ENCODE data around the gene PGLYRP2. TPM values are rescaled to one million over a fixed set of nuclear protein-coding genes. Genes with fewer than 3 reads are reported as not detected.

Gene PGLYRP2
- total RNA-seq, 1 donor from 2014 or later = not detected

DNA sequence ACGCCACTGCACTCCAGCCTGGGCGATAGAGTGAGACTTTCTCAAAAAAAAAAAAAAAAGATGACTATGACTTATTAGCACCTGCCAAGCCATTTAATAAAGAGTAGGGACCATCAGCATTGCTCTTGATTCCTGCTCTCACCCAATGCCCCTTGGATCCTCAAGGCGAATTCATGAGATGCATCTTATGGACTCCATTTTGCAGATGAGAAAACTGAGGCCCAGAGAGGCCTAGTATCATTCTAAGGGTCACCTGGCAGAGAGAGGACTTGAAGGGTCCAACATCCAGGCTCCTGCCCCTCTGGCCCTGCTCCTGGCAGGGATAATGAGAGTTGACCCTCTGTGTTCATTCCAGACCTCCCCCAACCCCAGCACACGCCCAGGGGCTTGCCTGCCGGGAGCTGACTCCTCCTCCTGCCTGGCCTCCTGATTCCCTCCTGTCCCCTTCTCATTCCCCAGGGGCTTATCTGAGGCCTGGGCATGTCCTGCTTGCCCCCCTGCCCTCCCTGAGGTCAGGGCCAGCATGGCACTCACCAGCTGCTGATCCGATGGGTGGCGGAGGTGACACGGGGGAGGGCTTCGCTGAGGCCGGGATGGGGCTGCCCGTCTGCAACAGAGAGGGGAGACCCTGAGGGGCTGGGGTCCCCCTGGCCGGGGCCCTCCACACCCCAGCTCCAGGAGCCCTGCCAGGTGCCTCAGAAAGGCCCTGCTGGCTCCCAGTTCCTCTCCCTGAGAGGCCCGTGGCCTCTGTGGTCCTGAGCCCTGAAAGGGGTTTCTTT, 37.0 kb downstream of the PGLYRP2 start:
- no peaks in the 10 kb centered on the region for H3K27me3 Mint-ChIP-seq
- H3K9me3 Mint-ChIP-seq = no peaks in the 10 kb centered on the region
- no peak overlapping the region for H3K27ac Mint-ChIP-seq
- no peaks in the 10 kb centered on the region for H3K36me3 Mint-ChIP-seq
- H3K4me3 Mint-ChIP-seq = no peak overlapping the region
- TF ChIP-seq, protein P1, sequence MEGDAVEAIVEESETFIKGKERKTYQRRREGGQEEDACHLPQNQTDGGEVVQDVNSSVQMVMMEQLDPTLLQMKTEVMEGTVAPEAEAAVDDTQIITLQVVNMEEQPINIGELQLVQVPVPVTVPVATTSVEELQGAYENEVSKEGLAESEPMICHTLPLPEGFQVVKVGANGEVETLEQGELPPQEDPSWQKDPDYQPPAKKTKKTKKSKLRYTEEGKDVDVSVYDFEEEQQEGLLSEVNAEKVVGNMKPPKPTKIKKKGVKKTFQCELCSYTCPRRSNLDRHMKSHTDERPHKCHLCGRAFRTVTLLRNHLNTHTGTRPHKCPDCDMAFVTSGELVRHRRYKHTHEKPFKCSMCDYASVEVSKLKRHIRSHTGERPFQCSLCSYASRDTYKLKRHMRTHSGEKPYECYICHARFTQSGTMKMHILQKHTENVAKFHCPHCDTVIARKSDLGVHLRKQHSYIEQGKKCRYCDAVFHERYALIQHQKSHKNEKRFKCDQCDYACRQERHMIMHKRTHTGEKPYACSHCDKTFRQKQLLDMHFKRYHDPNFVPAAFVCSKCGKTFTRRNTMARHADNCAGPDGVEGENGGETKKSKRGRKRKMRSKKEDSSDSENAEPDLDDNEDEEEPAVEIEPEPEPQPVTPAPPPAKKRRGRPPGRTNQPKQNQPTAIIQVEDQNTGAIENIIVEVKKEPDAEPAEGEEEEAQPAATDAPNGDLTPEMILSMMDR (conservative IDR thresholded peaks at IDR 0.05) = no peak
- H3K4me1 Mint-ChIP-seq (ENCODE audit: unreplicated experiment) = no peaks in the 10 kb centered on the region
- no peak for DNase-seq (ENCODE audit: extremely low spot score, unreplicated experiment)

DNA sequence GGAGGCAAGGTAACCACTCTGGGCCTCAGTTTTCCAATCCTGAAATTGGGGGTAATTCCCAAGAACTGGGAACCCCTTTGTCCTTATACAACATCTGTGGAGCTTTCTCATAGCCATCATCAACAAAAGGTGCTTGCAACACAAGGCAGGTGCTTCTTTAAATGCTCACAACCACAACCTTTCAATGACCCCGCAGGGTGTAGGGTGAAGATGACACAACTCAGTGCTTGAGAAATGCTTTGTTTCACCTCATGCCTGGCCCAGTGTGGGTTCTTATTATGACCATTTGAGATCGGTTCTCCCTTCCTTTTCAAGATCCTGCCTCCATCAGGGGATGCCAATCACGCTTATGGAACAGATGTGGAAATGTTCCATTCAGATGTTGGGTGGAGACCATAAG, 38.0 kb downstream of the PGLYRP2 start:
- no peak for DNase-seq (ENCODE audit: extremely low spot score, unreplicated experiment)
- Mint-ChIP-seq H3K27ac (no peak overlapping the region), H3K36me3 (no peaks in the 10 kb centered on the region), H3K27me3 (no peaks in the 10 kb centered on the region), H3K9me3 (no peaks in the 10 kb centered on the region), H3K4me3 (no peak overlapping the region), H3K4me1 (ENCODE audit: unreplicated experiment) (no peaks in the 10 kb centered on the region)
- TF ChIP-seq, protein P1 (conservative IDR thresholded peaks at IDR 0.05) = no peak

DNA sequence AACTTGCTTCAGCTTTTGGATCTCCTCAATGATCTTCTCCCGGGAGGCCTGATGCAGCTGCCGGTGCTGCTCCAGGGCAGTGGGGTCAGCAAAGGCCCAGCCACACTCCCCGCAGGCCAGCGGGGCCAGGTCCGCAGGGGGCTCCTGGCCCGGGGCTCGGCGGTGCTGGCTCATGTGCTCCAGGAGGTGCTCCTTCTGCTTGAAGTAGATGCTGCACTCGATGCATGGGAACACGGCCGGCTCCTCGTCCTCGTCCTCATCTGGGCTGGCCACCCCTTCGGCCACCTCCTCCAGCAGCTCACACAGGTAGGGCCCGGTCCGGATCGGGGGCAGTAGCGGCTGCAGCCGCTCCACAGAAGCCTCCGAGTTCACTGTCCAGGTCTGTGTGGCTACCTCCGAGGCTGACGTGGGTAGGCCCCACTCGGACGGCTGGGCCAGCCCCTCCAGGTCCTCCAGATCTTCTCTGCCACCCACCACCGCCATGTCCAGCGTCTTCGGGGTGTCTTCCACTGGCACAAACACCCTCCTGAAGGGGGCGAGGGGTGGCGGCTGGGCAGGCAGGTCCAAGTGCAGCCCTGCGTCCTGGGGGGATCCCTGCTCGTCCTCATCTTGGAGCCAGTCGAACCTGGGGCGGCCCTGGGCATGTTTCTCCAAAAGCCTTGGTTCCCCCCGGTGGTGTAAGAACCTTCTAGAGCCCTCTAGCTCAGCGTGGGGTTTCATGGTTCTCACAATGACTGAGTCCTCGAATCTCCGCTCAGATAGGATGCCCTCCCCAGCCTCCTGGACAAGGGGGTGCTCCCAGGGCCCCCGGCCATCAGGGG, 39.3 kb downstream of the PGLYRP2 start:
- Mint-ChIP-seq H3K9me3 (no peaks in the 10 kb centered on the region), H3K4me3 (no peak overlapping the region), H3K4me1 (ENCODE audit: unreplicated experiment) (no peaks in the 10 kb centered on the region), H3K27me3 (no peaks in the 10 kb centered on the region), H3K27ac (no peak overlapping the region), H3K36me3 (no peaks in the 10 kb centered on the region)
- TF ChIP-seq, protein P1 (conservative IDR thresholded peaks at IDR 0.05) = no peak
- no peak for DNase-seq (ENCODE audit: extremely low spot score, unreplicated experiment)

DNA sequence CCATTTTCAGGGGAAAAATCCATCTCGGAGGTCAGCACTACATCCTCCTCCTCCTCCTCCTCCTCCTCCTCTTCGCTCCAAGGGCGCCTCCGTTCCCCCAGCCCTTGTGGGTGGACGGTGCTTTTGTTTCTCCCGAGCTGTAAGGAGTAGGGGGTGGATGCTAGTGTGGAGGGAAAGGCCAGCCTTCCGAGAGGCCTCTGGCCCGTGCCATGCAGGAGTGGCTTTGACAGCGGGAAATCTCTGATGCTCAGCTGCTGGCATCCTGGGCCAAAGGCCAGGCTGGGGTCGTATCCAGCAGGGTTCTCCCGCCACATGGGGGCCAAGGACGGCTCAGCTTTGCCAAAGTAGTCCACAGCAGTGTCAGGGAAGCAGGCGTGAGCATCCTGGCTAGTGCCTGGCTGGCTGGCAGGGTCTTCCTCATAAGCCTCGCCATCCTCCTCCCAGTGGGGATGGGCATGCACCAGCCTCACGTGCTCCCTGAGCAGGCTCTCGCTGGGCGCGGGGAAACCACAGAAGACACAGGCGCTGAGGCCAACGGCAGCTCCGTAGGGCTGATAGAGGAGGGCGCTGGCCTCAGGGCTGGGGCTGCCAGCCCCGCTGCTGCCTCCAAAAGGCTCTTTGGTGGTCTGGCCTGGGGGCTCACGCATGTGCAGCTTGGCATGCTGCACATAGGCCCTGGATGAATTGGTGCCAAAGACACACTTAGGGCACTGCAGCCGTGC, 40.1 kb downstream of the PGLYRP2 start:
- Mint-ChIP-seq H3K4me3 (no peak overlapping the region), H3K9me3 (no peaks in the 10 kb centered on the region), H3K27ac (no peak overlapping the region), H3K27me3 (no peaks in the 10 kb centered on the region), H3K4me1 (ENCODE audit: unreplicated experiment) (no peaks in the 10 kb centered on the region), H3K36me3 (no peaks in the 10 kb centered on the region)
- DNase-seq (ENCODE audit: extremely low spot score, unreplicated experiment) = no peak
- TF ChIP-seq, protein P1 (conservative IDR thresholded peaks at IDR 0.05) = no peak

DNA sequence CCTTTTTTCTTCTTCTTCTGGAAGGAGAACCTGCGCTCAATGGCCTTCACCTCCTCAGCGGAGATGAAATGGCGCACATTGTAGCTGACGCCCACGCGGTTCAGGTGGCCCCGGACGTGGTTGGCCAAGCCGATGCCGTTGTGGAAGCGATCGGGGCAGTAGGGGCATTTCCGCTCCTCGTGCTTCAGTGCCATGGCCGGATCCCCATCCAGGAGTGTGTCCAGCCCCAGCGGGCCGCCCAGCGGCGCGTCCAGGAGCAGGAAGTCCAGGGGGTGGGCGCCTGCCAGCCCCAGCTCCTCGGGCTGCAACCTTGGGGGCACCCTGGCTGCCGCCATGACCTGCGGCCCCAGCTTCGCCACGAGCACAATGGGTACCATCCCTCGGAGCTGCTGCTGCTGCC, 40.7 kb downstream of the PGLYRP2 start:
- no peak overlapping the region for H3K4me3 Mint-ChIP-seq
- DNase-seq (ENCODE audit: extremely low spot score, unreplicated experiment) = no peak
- no peaks in the 10 kb centered on the region for H3K4me1 Mint-ChIP-seq (ENCODE audit: unreplicated experiment)
- H3K9me3 Mint-ChIP-seq = no peaks in the 10 kb centered on the region
- H3K27me3 Mint-ChIP-seq = no peaks in the 10 kb centered on the region
- TF ChIP-seq, protein P1 (conservative IDR thresholded peaks at IDR 0.05) = no peak
- no peak overlapping the region for H3K27ac Mint-ChIP-seq
- no peaks in the 10 kb centered on the region for H3K36me3 Mint-ChIP-seq
